ENCODE measurements around the gene ACOX3.

GRCh38 chr4:8376361-8377102 is 64.0 kb downstream of the ACOX3 start:
- TF ChIP-seq CTCF (IDR thresholded peaks at IDR 0.05 in 2 of 3, conservative IDR thresholded peaks at IDR 0.05 in 1 of 3; ENCODE audit: insufficient read depth in 2 of 3, low read depth in 1 of 3, low read length in 3 of 3): no peak
- no peak for TF ChIP-seq BMI1 (IDR thresholded peaks at IDR 0.05; ENCODE audit: low read length)
- TF ChIP-seq MAZ (CRISPR knock-in tag; conservative IDR thresholded peaks at IDR 0.05 in 1 of 2, IDR thresholded peaks at IDR 0.05 in 1 of 2): no peak
- no peak for TF ChIP-seq KDM5B (IDR thresholded peaks at IDR 0.05; ENCODE audit: insufficient replicate concordance, low read depth, low read length)
- no peak for TF ChIP-seq SAFB (IDR thresholded peaks at IDR 0.05; ENCODE audit: borderline replicate concordance, low read depth, low read length)
- TF ChIP-seq BRF2 (IDR thresholded peaks at IDR 0.05; ENCODE audit: borderline replicate concordance, insufficient read depth, insufficient read length): no peak
- TF ChIP-seq HEY1 (CRISPR knock-in tag; IDR thresholded peaks at IDR 0.05; ENCODE audit: borderline replicate concordance): no peak
- TF ChIP-seq JUNB (CRISPR knock-in tag; conservative IDR thresholded peaks at IDR 0.05): no peak
- TF ChIP-seq FOXK2 (conservative IDR thresholded peaks at IDR 0.05 in 1 of 2, IDR thresholded peaks at IDR 0.05 in 1 of 2; ENCODE audit: low read depth in 2 of 2): no peak
- TF ChIP-seq YY1 (IDR thresholded peaks at IDR 0.05; ENCODE audit: borderline replicate concordance in 1 of 3, control insufficient read depth in 1 of 3, extremely low read depth in 1 of 3, insufficient read depth in 3 of 3, insufficient read length in 1 of 3, insufficient replicate concordance in 2 of 3, low read depth in 1 of 3, low read length in 2 of 3): no peak
- TF ChIP-seq XRCC5 (IDR thresholded peaks at IDR 0.05; ENCODE audit: low read depth, low read length): no peak

Data from K562 (cell line).